Tibial nerve (tissue), 4 donors: ENCODE results near the gene BICDL1.

ENCODE experiments used
- CTCF ChIP-seq, 5 experiments: fragments of 200-600 bp in 3 of 5; fragments of 450-650 bp in 2 of 5; sonication (generic) in 3 of 5; IDR thresholded peaks; one replicate each; pipeline ENCODE4 v1.5.1; 2016 to 2019; ENCODE audit warnings: antibody characterized with exemption in 5 of 5, mild to moderate bottlenecking in 3 of 5, moderate library complexity in 2 of 5
- EP300 ChIP-seq, 2 donors: sonication (generic); formaldehyde crosslinking; IDR thresholded peaks; one replicate each; pipeline ENCODE4 v1.6.1; 2017; ENCODE audit warnings: antibody characterized with exemption in 2 of 2, mild to moderate bottlenecking in 1 of 2
- POLR2A ChIP-seq, 2 donors: fragments of 450-650 bp; IDR thresholded peaks; one replicate each; pipeline ENCODE4 v1.6.1; 2017; ENCODE audit warnings: antibody characterized with exemption in 2 of 2, mild to moderate bottlenecking in 2 of 2, moderate library complexity in 2 of 2

GRCh38 chr12:120048263-120048662 is 59.2 kb downstream of the BICDL1 start:
- TF ChIP-seq POLR2A (IDR thresholded peaks at IDR 0.05) = no peak
- TF ChIP-seq CTCF (IDR thresholded peaks at IDR 0.05) = no peak
- TF ChIP-seq EP300 (IDR thresholded peaks at IDR 0.05) = no peak
